GM18520 (cell line): Measurements from ENCODE around the gene CCR5AS.
A peak's percentile ranks its signal among the peaks of the same experiment; 100 is the strongest.
"Not testable (repeated sequence)": the region's sequence is repeated elsewhere in the genome, so short reads cannot be mapped to it uniquely, and the experiment has no call there.

Experiments used
- ATAC-seq: cut with Tn5 transposase; IDR thresholded peaks from one replicate; pipeline ENCODE4 v1.9.1; 2021; ENCODE audit not compliant: unreplicated experiment

The CCR5AS gene

GRCh38 chr3:46358466-46358865 lies 48.4 kb downstream of the CCR5AS start:
- ATAC-seq = no peak

- no peak for ATAC-seq
These were observed 50.0 kb downstream of the CCR5AS start for GRCh38 chr3:46356909-46357308.

GRCh38 chr3:46356276-46356675 lies 50.6 kb downstream of the CCR5AS start:
- ATAC-seq = no peak

GRCh38 chr3:46354984-46355383 lies 51.9 kb downstream of the CCR5AS start:
- ATAC-seq = no peak

- no peak for ATAC-seq
These were observed 52.4 kb downstream of the CCR5AS start for GRCh38 chr3:46354478-46354877.

GRCh38 chr3:46353647-46354410 lies 53.0 kb downstream of the CCR5AS start, which contains the start of gene CCR2:
Gene CCR2, plus strand, starts transcription at chr3:46354111. Its CDS starts 3,417 bp downstream, at chr3:46357528.
- no peak for ATAC-seq

- no peak for ATAC-seq
These were observed 53.8 kb downstream of the CCR5AS start for GRCh38 chr3:46353090-46353489.

- ATAC-seq = no peak
These were observed 55.2 kb downstream of the CCR5AS start for GRCh38 chr3:46351646-46352045.

- ATAC-seq = no peak
These were observed 56.7 kb downstream of the CCR5AS start for GRCh38 chr3:46350262-46350565.

- ATAC-seq = peak; percentile 56
These were observed 57.2 kb downstream of the CCR5AS start for GRCh38 chr3:46349484-46350261.

GRCh38 chr3:46348823-46349482 lies 57.9 kb downstream of the CCR5AS start:
- no peak for ATAC-seq

GRCh38 chr3:46344476-46344875 lies 62.4 kb downstream of the CCR5AS start:
- no peak for ATAC-seq

GRCh38 chr3:46338840-46339239 lies 68.0 kb downstream of the CCR5AS start:
- ATAC-seq = no peak

- ATAC-seq = no peak
These were observed 69.0 kb downstream of the CCR5AS start for GRCh38 chr3:46337911-46338310.

- no peak for ATAC-seq
These were observed 71.3 kb downstream of the CCR5AS start for GRCh38 chr3:46335541-46335940.

- ATAC-seq = no peak
These were observed 72.0 kb downstream of the CCR5AS start for GRCh38 chr3:46334741-46335478.

- not testable (repeated sequence) for ATAC-seq
These were observed 76.2 kb downstream of the CCR5AS start for GRCh38 chr3:46330676-46331075.

GRCh38 chr3:46325645-46326300 lies 81.1 kb downstream of the CCR5AS start:
- ATAC-seq = no peak

GRCh38 chr3:46324036-46324435 lies 82.8 kb downstream of the CCR5AS start:
- ATAC-seq = no peak

GRCh38 chr3:46321461-46322104 lies 85.3 kb downstream of the CCR5AS start:
- no peak for ATAC-seq
